ENCODE results near the gene SLC25A28.

The SLC25A28 gene

GRCh38 chr10:99619851-99620710 lies at the start of gene SLC25A28:
SLC25A28 (minus strand) TSS chr10:99620439; CDS start chr10:99620335, 104 bp downstream.
- peak; percentile 95 for DNase-seq

GRCh38 chr10:99667108-99667751 lies 47.0 kb upstream of the SLC25A28 start:
- no peak for DNase-seq

- DNase-seq, result no peak
Observed at GRCh38 chr10:99665304-99665703, 45.1 kb upstream of the SLC25A28 start.

GRCh38 chr10:99661377-99661763 lies 41.1 kb upstream of the SLC25A28 start:
- DNase-seq, result no peak

GRCh38 chr10:99660662-99661376 lies 40.6 kb upstream of the SLC25A28 start:
- DNase-seq, result no peak

- DNase-seq, result peak; percentile 17
Observed at GRCh38 chr10:99659868-99660366, 39.7 kb upstream of the SLC25A28 start.

- peak; percentile 82 for DNase-seq
Observed at GRCh38 chr10:99659031-99659867, 39.0 kb upstream of the SLC25A28 start, which contains the start of gene ENTPD7. ENTPD7 (plus strand) TSS chr10:99659509; CDS start chr10:99659957, 448 bp downstream.

GRCh38 chr10:99658622-99659030 lies 38.4 kb upstream of the SLC25A28 start:
- no peak for DNase-seq

GRCh38 chr10:99656199-99657064 lies 36.2 kb upstream of the SLC25A28 start:
- no peak for DNase-seq

- no peak for DNase-seq
Observed at GRCh38 chr10:99654390-99655175, 34.3 kb upstream of the SLC25A28 start.

- no peak for DNase-seq
Observed at GRCh38 chr10:99652800-99653390, 32.7 kb upstream of the SLC25A28 start.

GRCh38 chr10:99648717-99649116 lies 28.5 kb upstream of the SLC25A28 start:
- DNase-seq, result no peak

GRCh38 chr10:99647601-99648151 lies 27.4 kb upstream of the SLC25A28 start:
- no peak for DNase-seq

GRCh38 chr10:99633832-99634231 lies 13.6 kb upstream of the SLC25A28 start:
- DNase-seq, result no peak

GRCh38 chr10:99631496-99631895 lies 11.3 kb upstream of the SLC25A28 start:
- DNase-seq, result no peak

- no peak for DNase-seq
Observed at GRCh38 chr10:99630991-99631390, 10.8 kb upstream of the SLC25A28 start.

- DNase-seq, result no peak
Observed at GRCh38 chr10:99630433-99630832, 10.2 kb upstream of the SLC25A28 start.

- DNase-seq, result no peak
Observed at GRCh38 chr10:99629625-99629978, 9.4 kb upstream of the SLC25A28 start.

GRCh38 chr10:99628923-99629624 lies 8.8 kb upstream of the SLC25A28 start:
- DNase-seq, result no peak
